HG03280 (cell line): Measurements from ENCODE around the gene DXO.
"Not testable (repeated sequence)": the region's sequence is repeated elsewhere in the genome, so short reads cannot be mapped to it uniquely, and the experiment has no call there.

ENCODE experiments used
- ATAC-seq: cut with Tn5 transposase; IDR thresholded peaks from one replicate; pipeline ENCODE4 v1.9.1; 2021; ENCODE audit warnings: mild to moderate bottlenecking, moderate library complexity; ENCODE audit not compliant: unreplicated experiment

The DXO gene

GRCh38 chr6:31932137-31932536 lies 39.8 kb downstream of the DXO start:
- not testable (repeated sequence) for ATAC-seq

GRCh38 chr6:31930962-31931361 lies 41.0 kb downstream of the DXO start:
- ATAC-seq, result no peak

GRCh38 chr6:31928672-31928939 lies 43.3 kb downstream of the DXO start:
- ATAC-seq, result no peak

DNA sequence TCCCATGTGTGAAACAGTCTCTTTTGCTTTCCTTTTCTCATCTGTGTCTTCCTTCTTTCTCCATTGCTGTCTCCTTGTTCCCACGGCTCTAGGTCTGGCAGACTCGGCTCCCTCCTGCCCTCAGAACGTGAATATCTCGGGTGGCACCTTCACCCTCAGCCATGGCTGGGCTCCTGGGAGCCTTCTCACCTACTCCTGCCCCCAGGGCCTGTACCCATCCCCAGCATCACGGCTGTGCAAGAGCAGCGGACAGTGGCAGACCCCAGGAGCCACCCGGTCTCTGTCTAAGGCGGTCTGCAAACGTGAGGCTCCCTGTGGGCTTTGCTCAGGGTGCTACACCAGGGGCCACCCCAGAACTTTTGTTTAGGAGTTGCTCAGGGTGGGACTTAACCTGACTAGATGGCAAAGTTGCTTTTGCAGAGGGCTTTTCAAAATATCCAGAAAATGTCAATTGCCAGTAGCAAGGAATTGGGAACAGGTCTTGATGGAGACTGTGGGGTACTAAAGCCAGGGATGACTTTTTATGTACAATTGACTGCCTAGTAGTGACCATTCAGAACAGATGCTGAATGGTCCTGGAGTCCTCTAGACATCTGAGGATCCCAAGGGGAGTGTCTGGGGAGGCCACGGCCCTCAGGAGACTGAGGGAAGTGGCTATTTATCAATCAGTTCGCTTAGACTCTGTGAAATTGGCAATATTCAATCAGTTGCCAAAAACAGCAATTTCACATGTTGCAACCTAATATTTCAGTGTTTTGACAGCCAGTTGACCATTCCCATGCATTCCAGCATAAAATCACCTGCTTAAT lies 43.9 kb downstream of the DXO start:
- no peak for ATAC-seq

DNA sequence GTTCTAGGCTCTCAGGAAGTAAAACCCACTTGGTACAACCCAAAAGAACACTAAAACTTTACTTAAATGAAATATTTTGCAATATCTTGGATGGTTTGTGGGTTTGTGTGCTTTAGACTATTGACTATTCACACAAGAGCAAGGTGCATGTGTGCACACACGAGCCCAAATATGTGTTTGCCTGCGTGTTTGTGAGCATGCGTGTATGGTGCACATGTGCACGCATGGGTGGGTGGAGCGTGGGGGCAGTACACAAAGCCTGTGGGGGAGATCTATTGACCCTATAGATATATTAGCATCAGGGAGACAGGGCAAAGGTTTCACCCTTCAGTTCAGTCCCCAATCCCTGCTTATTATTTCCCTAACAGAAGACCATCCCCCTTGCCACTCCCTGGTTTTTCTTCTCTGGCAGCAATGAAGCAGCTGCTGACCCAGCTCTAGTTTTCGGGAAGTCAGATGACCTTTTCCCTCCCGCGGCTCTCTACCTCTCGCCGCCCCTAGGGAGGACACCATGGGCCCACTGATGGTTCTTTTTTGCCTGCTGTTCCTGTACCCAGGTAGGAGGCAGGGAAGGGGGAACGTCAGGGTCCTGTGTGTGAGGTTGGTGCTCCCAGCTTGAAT lies 44.6 kb downstream of the DXO start, which contains the start of gene C2:
C2 (plus strand) TSS at position 476 of the 621 bp plus-strand sequence; CDS start at position 512, 36 bp downstream.
- no peak for ATAC-seq

DNA sequence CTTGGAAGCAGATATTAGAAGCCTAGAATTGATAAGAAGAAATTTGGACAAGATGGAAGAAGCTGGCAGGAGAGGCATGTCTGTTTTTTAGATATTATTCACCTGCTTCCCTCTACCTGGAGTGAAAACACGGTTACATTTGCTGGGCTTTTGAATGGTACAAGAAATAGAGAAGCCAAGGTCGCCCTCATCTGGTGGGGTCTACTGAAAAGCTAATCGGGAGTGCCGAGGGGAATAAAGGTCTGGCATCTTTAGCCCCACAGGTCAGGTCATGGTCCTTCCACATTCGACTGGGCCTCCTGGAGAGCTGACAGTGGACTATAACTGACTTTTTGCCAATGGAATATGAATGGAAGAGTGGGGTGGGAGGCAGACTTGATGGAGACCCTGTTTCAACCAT lies 49.0 kb downstream of the DXO start:
- ATAC-seq, result no peak

DNA sequence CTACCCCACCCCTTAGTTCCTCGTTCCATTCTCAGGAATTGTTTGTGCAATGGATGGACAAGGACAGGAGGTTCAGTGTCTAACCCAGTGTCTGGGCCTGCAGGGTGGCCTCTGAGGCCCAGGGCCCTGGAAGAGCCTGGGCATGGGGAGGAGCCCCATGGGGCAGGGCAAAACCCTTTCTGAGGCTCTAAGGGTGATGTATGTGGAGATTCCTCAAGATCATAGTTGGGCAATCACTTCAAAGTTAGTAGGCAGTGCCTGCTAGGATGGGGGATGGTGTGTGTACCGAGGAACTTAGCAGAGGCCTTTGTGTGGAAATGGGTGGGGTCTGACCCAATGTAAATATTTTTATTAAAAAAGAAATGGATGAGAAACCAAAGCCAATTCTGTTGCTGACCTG lies 51.1 kb downstream of the DXO start:
- no peak for ATAC-seq
